GM12801 (cell line): ENCODE results near the gene UBTD2.

ENCODE experiments used
- CTCF ChIP-seq: IDR thresholded peaks from one replicate; pipeline ENCODE4 v1.5.1; 2011; ENCODE audit warnings: control low read depth; ENCODE audit not compliant: insufficient read length; ENCODE audit errors: extremely low read depth

UBTD2 gene

DNA sequence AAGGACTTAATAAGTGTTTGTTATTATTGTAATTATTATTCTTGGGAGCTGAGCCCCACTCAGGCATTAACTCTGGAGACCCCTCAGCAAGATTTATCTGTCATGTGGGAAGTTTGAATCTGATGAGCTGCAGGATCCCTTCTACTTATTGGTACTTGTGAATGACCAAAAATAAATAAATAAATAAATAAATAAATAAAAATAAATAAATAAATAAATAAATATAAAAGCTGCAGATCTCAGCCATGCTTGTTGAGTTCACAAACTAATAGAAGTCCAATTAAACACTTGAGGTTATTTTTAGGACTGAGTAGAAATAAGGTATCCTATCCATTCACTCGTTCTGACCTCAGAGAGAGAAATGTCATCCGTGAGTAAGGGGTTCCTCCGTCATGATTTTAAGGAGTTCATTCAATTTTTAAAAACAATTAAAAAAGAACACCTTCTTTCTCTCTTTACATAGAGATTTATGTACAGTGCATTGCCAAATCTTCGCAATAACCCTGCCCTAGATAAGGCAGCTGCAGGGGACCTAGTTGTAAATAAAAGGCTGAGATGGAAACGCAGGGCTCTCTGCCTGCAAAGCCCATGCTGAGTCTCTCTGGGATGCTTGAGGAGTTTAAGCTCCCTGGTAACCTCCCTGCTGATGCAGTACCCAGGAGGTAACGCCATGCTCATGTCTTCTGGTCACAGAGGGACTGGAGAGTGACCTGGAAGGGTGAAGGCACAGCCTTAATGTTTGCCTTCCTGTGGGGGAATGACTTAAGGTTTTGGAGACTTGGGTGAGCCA lies 88.4 kb downstream of the UBTD2 start:
- TF ChIP-seq CTCF, result no peak

- no peak for TF ChIP-seq CTCF
Measured at GRCh38 chr5:172193872-172194271, 89.7 kb downstream of the UBTD2 start, which contains the start of gene EFCAB9. TSS of gene EFCAB9 (plus strand) at chr5:172194172. CDS start at chr5:172194173, 1 bp downstream.

DNA sequence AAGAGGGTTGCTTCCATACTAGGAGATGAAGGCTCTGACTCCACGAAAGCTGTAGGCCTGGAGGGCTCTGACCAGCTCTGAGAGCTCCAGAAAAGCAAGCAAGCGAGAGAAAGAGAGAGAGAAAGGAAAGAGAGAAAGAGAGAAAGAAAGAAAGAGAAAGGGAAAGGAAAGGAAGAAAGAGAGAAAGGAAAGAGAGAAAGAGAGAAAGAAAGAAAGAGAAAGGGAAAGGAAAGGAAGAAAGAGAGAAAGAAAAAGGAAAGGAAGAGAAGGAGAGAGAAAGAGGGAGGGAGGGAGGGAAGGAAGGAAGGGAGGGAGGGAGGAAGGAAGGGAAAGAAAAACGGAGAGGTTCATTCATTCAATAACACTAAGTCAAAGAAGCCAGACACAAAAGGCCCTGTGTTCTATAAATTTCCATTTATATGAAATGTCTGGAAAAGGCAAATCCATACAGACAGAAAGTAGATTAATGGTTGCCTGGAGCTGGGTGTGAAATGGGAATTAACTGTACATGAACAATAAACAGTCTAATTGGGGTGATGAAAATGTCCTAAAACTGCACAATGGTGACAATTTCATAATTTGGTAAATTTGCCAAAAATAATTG lies 93.8 kb downstream of the UBTD2 start:
- no peak for TF ChIP-seq CTCF

- TF ChIP-seq CTCF, result no peak
Measured at GRCh38 chr5:172188893-172189692, 94.5 kb downstream of the UBTD2 start.

GRCh38 chr5:172188033-172188892 lies 95.3 kb downstream of the UBTD2 start, which contains the start of gene STK10:
TSS of gene STK10 (minus strand) at chr5:172188224. CDS start at chr5:172188042, 182 bp downstream.
- TF ChIP-seq CTCF, result no peak

- no peak for TF ChIP-seq CTCF
Measured at GRCh38 chr5:172187118-172188032, 96.2 kb downstream of the UBTD2 start.
